A549 (cell line): ENCODE results near the gene PATE3. TPM values are rescaled to one million over a fixed set of nuclear protein-coding genes. Genes with fewer than 3 reads are reported as not detected.

Source experiments
- ATAC-seq, 2 experiments: fragments of 200-7000 bp in 1 of 2; fragments of >200 bp in 1 of 2; cut with Nextera tagmentation in 1 of 2; cut with Tn5 transposase in 1 of 2; 3 replicates each; pipeline versions ENCODE4 v1.8.0 to v1.9.1; 2018 to 2020; ENCODE audit warnings: mild to moderate bottlenecking in 1 of 2, moderate library complexity in 1 of 2
- CTCF ChIA-PET: fragments of 300-600 bp; sonication (Branson Sonifier 250); formaldehyde crosslinking; extraction: SDS; loops from one replicate; lab custom pipeline; 2021; ENCODE audit warnings: antibody characterized with exemption, inconsistent platforms; lab: Yijun Ruan, JAX
- POLR2A ChIA-PET: fragments of 350-600 bp; formaldehyde crosslinking; extraction: SDS; loops from one replicate; lab custom pipeline; 2021; ENCODE audit warnings: antibody characterized with exemption, inconsistent platforms; lab: Yijun Ruan, JAX
- DNase-seq, 2 experiments: peaks; one replicate each; pipeline versions ENCODE4 v3.0.0 to v3.0.0-alpha.2; 2011 to 2016; ENCODE audit warnings: low read depth in 1 of 2, low spot score in 1 of 2
- FAIRE-seq: peaks from 2 replicates; lab custom pipeline; 2011; peaks lifted over from hg19 to GRCh38; lab: Jason Lieb, UNC
- H3K27ac ChIP-seq, 2 experiments: fragments of >200 bp; sonication (Bioruptor Twin); formaldehyde crosslinking; 3 replicates each; pipeline ENCODE4 v1.5.1; 2016 to 2017
- H3K4me1 ChIP-seq: fragments of >200 bp; sonication (Bioruptor Twin); formaldehyde crosslinking; 3 replicates; pipeline ENCODE4 v1.6.1; 2016
- H3K4me2 ChIP-seq: fragments of >200 bp; sonication (Bioruptor Twin); formaldehyde crosslinking; 3 replicates; pipeline ENCODE4 v1.6.1; 2016
- H3K4me3 ChIP-seq: fragments of >200 bp; sonication (Bioruptor Twin); formaldehyde crosslinking; 3 replicates; pipeline ENCODE4 v1.5.1; 2016
- H3K9me3 ChIP-seq: fragments of >200 bp; sonication (Bioruptor Twin); formaldehyde crosslinking; 3 replicates; pipeline ENCODE4 v1.6.1; 2016
- CBX8 ChIP-seq: fragments of 200-600 bp; sonication (generic); IDR thresholded peaks from 2 replicates; pipeline ENCODE4 v1.6.1; 2016
- CEBPB ChIP-seq, 2 experiments: fragments of >200 bp in 1 of 2; sonication (Bioruptor Twin) in 1 of 2; formaldehyde crosslinking in 1 of 2; IDR thresholded peaks; 2 replicates each; pipeline ENCODE4 v1.6.1; 2012 to 2016
- CHD4 ChIP-seq: fragments of 200-600 bp; sonication (generic); IDR thresholded peaks from 2 replicates; pipeline ENCODE4 v1.6.1; 2016; ENCODE audit warnings: antibody characterized with exemption, mild to moderate bottlenecking, borderline replicate concordance
- EP300 ChIP-seq, 2 experiments: fragments of >200 bp; sonication (Bioruptor Twin); formaldehyde crosslinking; IDR thresholded peaks; 2 replicates in 1 of 2; 3 replicates in 1 of 2; pipeline ENCODE4 v1.6.1; 2016 to 2017
- FOXS1 ChIP-seq: fragments of 250-450 bp; sonication (Bioruptor Pico); IDR thresholded peaks from 2 replicates; pipeline ENCODE4 v1.5.0; 2020; ENCODE audit warnings: mild to moderate bottlenecking, moderate library complexity
- GATA3 ChIP-seq: IDR thresholded peaks from 2 replicates; pipeline ENCODE4 v1.6.1; 2012; ENCODE audit warnings: borderline replicate concordance
- HEYL ChIP-seq: fragments of 250-450 bp; sonication (Bioruptor Pico); IDR thresholded peaks from 2 replicates; pipeline ENCODE4 v1.8.0; 2021; ENCODE audit warnings: mild to moderate bottlenecking, moderate library complexity
- HOXB13 ChIP-seq: fragments of 250-450 bp; sonication (Bioruptor Pico); IDR thresholded peaks from 2 replicates; pipeline ENCODE4 v1.5.0; 2020; ENCODE audit warnings: low read depth, mild to moderate bottlenecking, moderate library complexity
- HOXB5 ChIP-seq: fragments of 250-450 bp; sonication (Bioruptor Pico); IDR thresholded peaks from 2 replicates; pipeline ENCODE4 v1.5.0; 2020; ENCODE audit warnings: mild to moderate bottlenecking, moderate library complexity
- MAZ ChIP-seq: fragments of 150-350 bp; IDR thresholded peaks from 2 replicates; pipeline ENCODE4 v1.6.1; 2014; ENCODE audit warnings: antibody characterized with exemption, low read depth, low read length, borderline replicate concordance
- NFE2L2 ChIP-seq: fragments of 150-350 bp; conservative IDR thresholded peaks from 2 replicates; pipeline ENCODE4 v1.6.1; 2014; ENCODE audit warnings: low read length
- PHF8 ChIP-seq: fragments of 200-600 bp; sonication (generic); IDR thresholded peaks from 2 replicates; pipeline ENCODE4 v1.6.1; 2016; ENCODE audit warnings: low read depth, mild to moderate bottlenecking, antibody characterized with exemption, moderate library complexity, borderline replicate concordance
- POLR2A ChIP-seq: IDR thresholded peaks from 2 replicates; pipeline ENCODE4 v1.6.1; 2012; ENCODE audit warnings: mild to moderate bottlenecking, low read length
- POLR2AphosphoS2 ChIP-seq: conservative IDR thresholded peaks from 2 replicates; pipeline ENCODE4 v1.6.1; 2012; ENCODE audit warnings: low read length, improper control_type of control experiment, inconsistent platforms
- RAD21 ChIP-seq, 2 experiments: fragments of >200 bp in 1 of 2; sonication (Bioruptor Twin) in 1 of 2; formaldehyde crosslinking in 1 of 2; IDR thresholded peaks in 1 of 2; conservative IDR thresholded peaks in 1 of 2; 2 replicates in 1 of 2; 3 replicates in 1 of 2; pipeline ENCODE4 v1.6.1; 2012 to 2018; ENCODE audit warnings: inconsistent platforms in 1 of 2
- RARB ChIP-seq: fragments of 250-450 bp; sonication (Bioruptor Pico); IDR thresholded peaks from 2 replicates; pipeline ENCODE4 v1.8.0; 2021; ENCODE audit warnings: mild to moderate bottlenecking, moderate library complexity
- RCOR1 ChIP-seq: fragments of 150-350 bp; IDR thresholded peaks from 2 replicates; pipeline ENCODE4 v1.6.1; 2014; ENCODE audit warnings: antibody characterized with exemption, low read length, low read depth
- RFX5 ChIP-seq: fragments of 450-650 bp; IDR thresholded peaks from 2 replicates; pipeline ENCODE4 v1.7.1; 2014; ENCODE audit warnings: antibody characterized with exemption, mild to moderate bottlenecking, moderate library complexity
- RNF2 ChIP-seq: fragments of 200-600 bp; sonication (generic); IDR thresholded peaks from 2 replicates; pipeline ENCODE4 v1.6.1; 2016; ENCODE audit warnings: low read depth, mild to moderate bottlenecking, antibody characterized with exemption, moderate library complexity, borderline replicate concordance
- SMC3 ChIP-seq: fragments of >200 bp; sonication (Bioruptor Twin); formaldehyde crosslinking; IDR thresholded peaks from 3 replicates; pipeline ENCODE4 v1.6.1; 2018; ENCODE audit warnings: inconsistent platforms
- TFCP2L1 ChIP-seq: fragments of 250-450 bp; sonication (Bioruptor Pico); IDR thresholded peaks from 2 replicates; pipeline ENCODE4 v1.5.0; 2021; ENCODE audit warnings: mild to moderate bottlenecking
- ZC3H11A ChIP-seq: fragments of 450-650 bp; IDR thresholded peaks from 2 replicates; pipeline ENCODE4 v1.6.1; 2014; ENCODE audit warnings: antibody characterized with exemption, mild to moderate bottlenecking
- WGBS: methylation state at CpG from one replicate; pipeline ENCODE4 v1.1.6; 2017; ENCODE audit errors: missing lambda C conversion rate; 5-methylcytosine and 5-hydroxymethylcytosine counted together
- polyA plus RNA-seq, 4 experiments: library from polyadenylated mRNA; depleted of rRNA in 3 of 4; stranded (reverse); fragments of >200 nt; fragmentation: RNase III in 1 of 4; extraction: RNeasy Plus Mini Kit Qiagen cat#74134 plus additional on column Dnase treatment in 1 of 4; gene quantifications; 2 replicates in 3 of 4; 3 replicates in 1 of 4; pipeline ENCODE4 v1.2.3, GENCODE V29; 2011 to 2017
- TF ChIP-seq, protein P1 (sequence below): fragments of >200 bp; sonication (Bioruptor Twin); formaldehyde crosslinking; IDR thresholded peaks from 3 replicates; pipeline ENCODE4 v1.6.1; 2016
- TF ChIP-seq, protein P2 (sequence below): IDR thresholded peaks from 2 replicates; pipeline ENCODE4 v1.6.1; 2012
- TF ChIP-seq, protein P3 (sequence below): fragments of 450-650 bp; IDR thresholded peaks from 2 replicates; pipeline ENCODE4 v1.6.1; 2014; ENCODE audit warnings: antibody characterized with exemption
- TF ChIP-seq, protein P4 (sequence below): fragments of >200 bp; sonication (Bioruptor Twin); formaldehyde crosslinking; IDR thresholded peaks from 2 replicates; pipeline ENCODE4 v1.6.1; 2016
- TF ChIP-seq, protein P5 (sequence below): fragments of >200 bp; sonication (Bioruptor Twin); formaldehyde crosslinking; IDR thresholded peaks from 3 replicates; pipeline ENCODE4 v1.5.1; 2016

The PATE3 gene
- polyA plus RNA-seq, 2 of the 4 experiments (the other 2 are of a cell fraction), result not detected

DNA sequence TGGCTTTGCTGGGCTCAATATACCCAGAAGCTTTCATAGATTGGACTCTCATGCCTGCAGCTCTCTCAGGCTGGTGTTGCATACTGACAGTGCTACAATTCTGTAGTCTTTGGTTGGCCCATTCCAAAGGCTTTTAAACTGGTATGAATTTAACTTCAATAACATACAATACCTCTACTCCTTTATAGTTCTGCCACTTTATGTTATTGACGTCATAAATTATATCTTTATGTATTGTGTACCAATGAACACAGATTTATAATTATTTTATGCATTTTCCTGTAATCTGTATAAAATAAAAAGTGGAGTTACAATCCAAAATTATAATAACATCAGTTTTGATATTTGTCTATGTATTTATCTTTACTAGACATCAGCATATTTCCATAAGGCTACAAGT lies 25.5 kb upstream of the PATE3 start:
- DNase-seq, result no peak
- TF ChIP-seq, protein P1, sequence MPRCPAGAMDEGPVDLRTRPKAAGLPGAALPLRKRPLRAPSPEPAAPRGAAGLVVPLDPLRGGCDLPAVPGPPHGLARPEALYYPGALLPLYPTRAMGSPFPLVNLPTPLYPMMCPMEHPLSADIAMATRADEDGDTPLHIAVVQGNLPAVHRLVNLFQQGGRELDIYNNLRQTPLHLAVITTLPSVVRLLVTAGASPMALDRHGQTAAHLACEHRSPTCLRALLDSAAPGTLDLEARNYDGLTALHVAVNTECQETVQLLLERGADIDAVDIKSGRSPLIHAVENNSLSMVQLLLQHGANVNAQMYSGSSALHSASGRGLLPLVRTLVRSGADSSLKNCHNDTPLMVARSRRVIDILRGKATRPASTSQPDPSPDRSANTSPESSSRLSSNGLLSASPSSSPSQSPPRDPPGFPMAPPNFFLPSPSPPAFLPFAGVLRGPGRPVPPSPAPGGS, result no peak
- TF ChIP-seq ZC3H11A (no peak), CBX8 (no peak)
- TF ChIP-seq, protein P2, sequence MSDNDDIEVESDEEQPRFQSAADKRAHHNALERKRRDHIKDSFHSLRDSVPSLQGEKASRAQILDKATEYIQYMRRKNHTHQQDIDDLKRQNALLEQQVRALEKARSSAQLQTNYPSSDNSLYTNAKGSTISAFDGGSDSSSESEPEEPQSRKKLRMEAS, result no peak
- TF ChIP-seq, protein P3, sequence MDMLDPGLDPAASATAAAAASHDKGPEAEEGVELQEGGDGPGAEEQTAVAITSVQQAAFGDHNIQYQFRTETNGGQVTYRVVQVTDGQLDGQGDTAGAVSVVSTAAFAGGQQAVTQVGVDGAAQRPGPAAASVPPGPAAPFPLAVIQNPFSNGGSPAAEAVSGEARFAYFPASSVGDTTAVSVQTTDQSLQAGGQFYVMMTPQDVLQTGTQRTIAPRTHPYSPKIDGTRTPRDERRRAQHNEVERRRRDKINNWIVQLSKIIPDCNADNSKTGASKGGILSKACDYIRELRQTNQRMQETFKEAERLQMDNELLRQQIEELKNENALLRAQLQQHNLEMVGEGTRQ, result no peak
- H3K9me3 ChIP-seq, result no peaks in the 10 kb centered on the region
- ChIA-PET POLR2A (no interaction called here), CTCF (no interaction called here)
- no peak overlapping the region for H3K27ac ChIP-seq
- H3K4me3 ChIP-seq, result no peak overlapping the region
- no peak overlapping the region for H3K4me2 ChIP-seq
- ATAC-seq, result no peak
- WGBS, result 0% methylated on average over 1 of the region's 1 CpG
- H3K4me1 ChIP-seq, result no peaks in the 10 kb centered on the region
- no peak for FAIRE-seq

DNA sequence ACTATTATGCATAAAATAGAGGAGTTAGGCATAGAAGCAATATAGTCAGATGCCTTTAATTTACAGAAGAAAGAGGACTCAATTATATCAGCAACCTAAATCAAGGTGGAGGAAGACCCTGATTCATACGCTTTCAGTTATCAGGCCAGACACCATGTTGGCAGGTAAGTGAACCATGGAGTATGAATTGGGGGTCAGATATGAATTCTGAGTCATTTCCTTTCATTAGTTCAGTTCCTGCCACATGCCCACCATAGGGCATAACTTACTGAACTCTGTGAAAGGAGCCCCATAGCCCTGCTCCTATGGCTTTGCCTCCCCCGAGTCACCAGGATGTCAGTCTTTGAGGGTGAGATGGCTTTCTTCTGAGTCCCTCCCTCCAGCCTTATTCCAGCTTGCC lies 24.4 kb upstream of the PATE3 start:
- TF ChIP-seq RFX5, result no peak
- no peak for TF ChIP-seq NFE2L2
- TF ChIP-seq GATA3, result no peak
- no peak for TF ChIP-seq EP300 (IDR thresholded peaks at IDR 0.05)
- TF ChIP-seq RNF2, result no peak
- no peak for TF ChIP-seq SMC3
- no peak for TF ChIP-seq RARB (CRISPR knock-in tag)
- no peak for TF ChIP-seq CHD4
- TF ChIP-seq CEBPB (IDR thresholded peaks at IDR 0.05), result no peak
- TF ChIP-seq POLR2A, result no peak
- TF ChIP-seq, protein P1, result no peak
- no peak for TF ChIP-seq MAZ
- TF ChIP-seq HOXB5 (CRISPR knock-in tag), result no peak
- TF ChIP-seq CBX8, result no peak
- TF ChIP-seq ZC3H11A, result no peak
- no peak for TF ChIP-seq PHF8
- no peak for TF ChIP-seq RAD21 (conservative IDR thresholded peaks at IDR 0.05 in 1 of 2, IDR thresholded peaks at IDR 0.05 in 1 of 2)
- TF ChIP-seq RCOR1, result no peak
- TF ChIP-seq, all 56 proteins: peak for 0
- ATAC-seq (no peak), DNase-seq (no peak), FAIRE-seq (no peak)
- no peaks in the 10 kb centered on the region for H3K9me3 ChIP-seq
- POLR2A ChIA-PET, result no interaction called here
- no peaks in the 10 kb centered on the region for H3K4me1 ChIP-seq
- 59% methylated on average over 2 of the region's 2 CpGs for WGBS
- no peak overlapping the region for H3K4me2 ChIP-seq
- CTCF ChIA-PET, result no interaction called here
- no peak overlapping the region for H3K4me3 ChIP-seq
- no peak overlapping the region for H3K27ac ChIP-seq

DNA sequence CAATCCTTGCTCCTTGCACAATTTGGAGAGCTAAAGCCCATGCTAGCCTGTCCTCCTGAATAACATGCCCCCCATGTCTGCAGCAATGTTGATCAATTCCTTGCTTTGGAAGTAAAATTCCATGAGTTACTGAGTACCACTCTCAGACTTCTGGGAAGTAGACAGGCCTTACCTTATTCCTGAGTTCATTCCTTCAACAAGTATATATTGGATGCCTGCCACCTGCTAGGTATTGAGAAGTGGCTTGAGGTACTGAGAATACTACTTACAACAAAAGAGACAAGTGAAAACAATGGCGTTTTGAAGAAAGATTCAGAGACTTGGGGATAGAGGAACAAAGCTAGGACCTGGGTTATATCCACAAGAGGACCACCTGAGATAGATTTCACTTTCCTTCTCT lies 21.7 kb upstream of the PATE3 start:
- DNase-seq, result no peak
- H3K9me3 ChIP-seq, result no peaks in the 10 kb centered on the region
- POLR2A ChIA-PET, result no interaction called here
- CTCF ChIA-PET, result no interaction called here
- H3K4me2 ChIP-seq, result no peak overlapping the region
- WGBS, result 0% methylated on average over 1 of the region's 1 CpG
- no peak for ATAC-seq
- H3K4me3 ChIP-seq, result no peak overlapping the region
- no peak for FAIRE-seq
- H3K27ac ChIP-seq, result no peak overlapping the region
- H3K4me1 ChIP-seq, result no peaks in the 10 kb centered on the region
- TF ChIP-seq HOXB13 (CRISPR knock-in tag) (no peak), RCOR1 (no peak), HEYL (CRISPR knock-in tag) (no peak), TFCP2L1 (CRISPR knock-in tag) (no peak), EP300 (IDR thresholded peaks at IDR 0.05) (no peak), RFX5 (no peak), POLR2AphosphoS2 (no peak), FOXS1 (no peak), HOXB5 (CRISPR knock-in tag) (no peak)
- TF ChIP-seq, protein P3, result no peak
- TF ChIP-seq, protein P4, sequence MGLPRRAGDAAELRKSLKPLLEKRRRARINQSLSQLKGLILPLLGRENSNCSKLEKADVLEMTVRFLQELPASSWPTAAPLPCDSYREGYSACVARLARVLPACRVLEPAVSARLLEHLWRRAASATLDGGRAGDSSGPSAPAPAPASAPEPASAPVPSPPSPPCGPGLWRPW, result no peak
- TF ChIP-seq, protein P5, sequence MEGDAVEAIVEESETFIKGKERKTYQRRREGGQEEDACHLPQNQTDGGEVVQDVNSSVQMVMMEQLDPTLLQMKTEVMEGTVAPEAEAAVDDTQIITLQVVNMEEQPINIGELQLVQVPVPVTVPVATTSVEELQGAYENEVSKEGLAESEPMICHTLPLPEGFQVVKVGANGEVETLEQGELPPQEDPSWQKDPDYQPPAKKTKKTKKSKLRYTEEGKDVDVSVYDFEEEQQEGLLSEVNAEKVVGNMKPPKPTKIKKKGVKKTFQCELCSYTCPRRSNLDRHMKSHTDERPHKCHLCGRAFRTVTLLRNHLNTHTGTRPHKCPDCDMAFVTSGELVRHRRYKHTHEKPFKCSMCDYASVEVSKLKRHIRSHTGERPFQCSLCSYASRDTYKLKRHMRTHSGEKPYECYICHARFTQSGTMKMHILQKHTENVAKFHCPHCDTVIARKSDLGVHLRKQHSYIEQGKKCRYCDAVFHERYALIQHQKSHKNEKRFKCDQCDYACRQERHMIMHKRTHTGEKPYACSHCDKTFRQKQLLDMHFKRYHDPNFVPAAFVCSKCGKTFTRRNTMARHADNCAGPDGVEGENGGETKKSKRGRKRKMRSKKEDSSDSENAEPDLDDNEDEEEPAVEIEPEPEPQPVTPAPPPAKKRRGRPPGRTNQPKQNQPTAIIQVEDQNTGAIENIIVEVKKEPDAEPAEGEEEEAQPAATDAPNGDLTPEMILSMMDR, result no peak
- TF ChIP-seq, protein P1, result no peak
